ENCODE results near the gene MRTFA.
"Not testable (repeated sequence)": the region's sequence is repeated elsewhere in the genome, so short reads cannot be mapped to it uniquely, and the experiment has no call there.

MRTFA gene

GRCh38 chr22:40525250-40525884 lies 111.2 kb downstream of the MRTFA start:
- in situ Hi-C loops (cut with HindIII; ENCODE audit: low sequenced_read_pairs): no loop called here

- in situ Hi-C loops (cut with HindIII; ENCODE audit: low sequenced_read_pairs): no loop called here
Measured at GRCh38 chr22:40524392-40525249, 111.9 kb downstream of the MRTFA start.

- in situ Hi-C loops (cut with HindIII; ENCODE audit: low sequenced_read_pairs): no loop called here
Measured at GRCh38 chr22:40522141-40522540, 114.4 kb downstream of the MRTFA start.

- in situ Hi-C loops (cut with HindIII; ENCODE audit: low sequenced_read_pairs): no loop called here
Measured at GRCh38 chr22:40521046-40521445, 115.5 kb downstream of the MRTFA start.

GRCh38 chr22:40520562-40520961 lies 116.0 kb downstream of the MRTFA start:
- in situ Hi-C loops (cut with HindIII; ENCODE audit: low sequenced_read_pairs): no loop called here

GRCh38 chr22:40519948-40520331 lies 116.6 kb downstream of the MRTFA start:
- in situ Hi-C loops (cut with HindIII; ENCODE audit: low sequenced_read_pairs): no loop called here

GRCh38 chr22:40519284-40519947 lies 117.1 kb downstream of the MRTFA start:
- in situ Hi-C loops (cut with HindIII; ENCODE audit: low sequenced_read_pairs): no loop called here

- in situ Hi-C loops (cut with HindIII; ENCODE audit: low sequenced_read_pairs): no loop called here
Measured at GRCh38 chr22:40518840-40519239, 117.7 kb downstream of the MRTFA start.

- in situ Hi-C loops (cut with HindIII; ENCODE audit: low sequenced_read_pairs): no loop called here
Measured at GRCh38 chr22:40517631-40518030, 118.9 kb downstream of the MRTFA start.

- in situ Hi-C loops (cut with HindIII; ENCODE audit: low sequenced_read_pairs): no loop called here
Measured at GRCh38 chr22:40516416-40516815, 120.1 kb downstream of the MRTFA start.

- in situ Hi-C loops (cut with HindIII; ENCODE audit: low sequenced_read_pairs): no loop called here
Measured at GRCh38 chr22:40512426-40513136, 123.9 kb downstream of the MRTFA start.

- in situ Hi-C loops (cut with HindIII; ENCODE audit: low sequenced_read_pairs): no loop called here
Measured at GRCh38 chr22:40511604-40512003, 124.9 kb downstream of the MRTFA start.

- in situ Hi-C loops (cut with HindIII; ENCODE audit: low sequenced_read_pairs): no loop called here
Measured at GRCh38 chr22:40510631-40511364, 125.7 kb downstream of the MRTFA start.

- in situ Hi-C loops (cut with HindIII; ENCODE audit: low sequenced_read_pairs): no loop called here
Measured at GRCh38 chr22:40509401-40510134, 127.0 kb downstream of the MRTFA start.

- in situ Hi-C loops (cut with HindIII; ENCODE audit: low sequenced_read_pairs): not testable (repeated sequence)
Measured at GRCh38 chr22:40508046-40508445, 128.5 kb downstream of the MRTFA start.

- in situ Hi-C loops (cut with HindIII; ENCODE audit: low sequenced_read_pairs): no loop called here
Measured at GRCh38 chr22:40507491-40507890, 129.0 kb downstream of the MRTFA start.

GRCh38 chr22:40506762-40507161 lies 129.8 kb downstream of the MRTFA start:
- in situ Hi-C loops (cut with HindIII; ENCODE audit: low sequenced_read_pairs): no loop called here

GRCh38 chr22:40504285-40505249 lies 132.0 kb downstream of the MRTFA start:
- in situ Hi-C loops (cut with HindIII; ENCODE audit: low sequenced_read_pairs): no loop called here

GRCh38 chr22:40502919-40503318 lies 133.6 kb downstream of the MRTFA start:
- in situ Hi-C loops (cut with HindIII; ENCODE audit: low sequenced_read_pairs): no loop called here
